ENCODE results near the gene AZIN2.
"Not testable (repeated sequence)": the region's sequence is repeated elsewhere in the genome, so short reads cannot be mapped to it uniquely, and the experiment has no call there.

Gene AZIN2

GRCh38 chr1:33080885-33081553 lies at the start of gene AZIN2:
Gene AZIN2, plus strand, starts transcription at chr1:33081153. Its CDS starts 1,097 bp downstream, at chr1:33082250.
- peak; percentile 90 for DNase-seq (ENCODE audit: low spot score)

- DNase-seq (ENCODE audit: low spot score) = no peak
Measured at GRCh38 chr1:33031506-33031905, 49.4 kb upstream of the AZIN2 start.

GRCh38 chr1:33032126-33032869 lies 48.7 kb upstream of the AZIN2 start:
- no peak for DNase-seq (ENCODE audit: low spot score)

- peak; percentile 21 for DNase-seq (ENCODE audit: low spot score)
Measured at GRCh38 chr1:33036051-33036525, 44.9 kb upstream of the AZIN2 start.

GRCh38 chr1:33036526-33037503 lies 44.1 kb upstream of the AZIN2 start, which contains the start of gene AK2:
Gene AK2, minus strand, starts transcription at chr1:33036883. Its CDS starts 55 bp downstream, at chr1:33036828.
- peak; percentile 97 for DNase-seq (ENCODE audit: low spot score)

GRCh38 chr1:33039840-33040239 lies 41.1 kb upstream of the AZIN2 start:
- no peak for DNase-seq (ENCODE audit: low spot score)

- DNase-seq (ENCODE audit: low spot score) = no peak
Measured at GRCh38 chr1:33041026-33041425, 39.9 kb upstream of the AZIN2 start.

GRCh38 chr1:33042831-33043230 lies 38.1 kb upstream of the AZIN2 start:
- no peak for DNase-seq (ENCODE audit: low spot score)

- DNase-seq (ENCODE audit: low spot score) = no peak
Measured at GRCh38 chr1:33043267-33044092, 37.5 kb upstream of the AZIN2 start.

GRCh38 chr1:33045246-33045645 lies 35.7 kb upstream of the AZIN2 start:
- DNase-seq (ENCODE audit: low spot score) = no peak

- DNase-seq (ENCODE audit: low spot score) = no peak
Measured at GRCh38 chr1:33045814-33046213, 35.1 kb upstream of the AZIN2 start.

GRCh38 chr1:33046234-33046633 lies 34.7 kb upstream of the AZIN2 start:
- not testable (repeated sequence) for DNase-seq (ENCODE audit: low spot score)

GRCh38 chr1:33047290-33047689 lies 33.7 kb upstream of the AZIN2 start:
- DNase-seq (ENCODE audit: low spot score) = no peak

GRCh38 chr1:33047839-33048305 lies 33.1 kb upstream of the AZIN2 start:
- DNase-seq (ENCODE audit: low spot score) = no peak

- DNase-seq (ENCODE audit: low spot score) = no peak
Measured at GRCh38 chr1:33048426-33048825, 32.5 kb upstream of the AZIN2 start.

- no peak for DNase-seq (ENCODE audit: low spot score)
Measured at GRCh38 chr1:33049371-33049770, 31.6 kb upstream of the AZIN2 start.

GRCh38 chr1:33050221-33051076 lies 30.5 kb upstream of the AZIN2 start:
- no peak for DNase-seq (ENCODE audit: low spot score)

- DNase-seq (ENCODE audit: low spot score) = peak; percentile 73
Measured at GRCh38 chr1:33055210-33056008, 25.5 kb upstream of the AZIN2 start.

GRCh38 chr1:33056426-33056825 lies 24.5 kb upstream of the AZIN2 start:
- DNase-seq (ENCODE audit: low spot score) = no peak

Data from HuH-7 (cell line).